SK-N-SH (cell line): ENCODE results near the gene GAP43. TPM values are rescaled to one million over a fixed set of nuclear protein-coding genes. Genes with fewer than 3 reads are reported as not detected.

ENCODE experiments used
- CTCF ChIA-PET: fragments of 300-600, 350-600 bp; formaldehyde crosslinking; extraction: SDS; loops from one replicate; lab custom pipeline; 2021; lab: Yijun Ruan, JAX
- POLR2A ChIA-PET: fragments of 350-600 bp; sonication (Branson Sonifier 250); formaldehyde crosslinking; extraction: SDS; loops from one replicate; lab custom pipeline; 2020; ENCODE audit warnings: antibody characterized with exemption, inconsistent platforms; lab: Yijun Ruan, JAX
- DNase-seq: peaks from one replicate; pipeline ENCODE4 v3.0.0; 2012
- H2AFZ ChIP-seq: fragments of 200-600 bp; sonication (generic); 2 replicates; pipeline ENCODE4 v1.8.1; 2016; ENCODE audit warnings: antibody characterized with exemption, mild to moderate bottlenecking, low read depth
- H3F3A ChIP-seq: fragments of 200-600 bp; sonication (generic); replicated peaks from 2 replicates; pipeline ENCODE3; 2016; ENCODE audit warnings: antibody characterized with exemption, mild to moderate bottlenecking; ENCODE audit not compliant: insufficient read depth
- H3K27ac ChIP-seq, 2 experiments: fragments of 200-500 bp in 1 of 2; fragments of 200-600 bp in 1 of 2; sonication (Bioruptor generic) in 1 of 2; sonication (generic), shearing (Covaris generic) in 1 of 2; 2 replicates each; pipeline versions ENCODE4 v1.5.1 to v1.6.1; 2014 to 2016; ENCODE audit warnings: low read depth in 2 of 2, inconsistent platforms in 1 of 2, low read length in 1 of 2, mild to moderate bottlenecking in 1 of 2, mixed read lengths in 1 of 2
- H3K27me3 ChIP-seq: fragments of 200-600 bp; sonication (generic), shearing (Covaris generic); 2 replicates; pipeline ENCODE4 v1.6.1; 2016; ENCODE audit warnings: mixed run types; ENCODE audit not compliant: insufficient read depth
- H3K36me3 ChIP-seq, 2 experiments: fragments of 200-500 bp in 1 of 2; fragments of 200-600 bp in 1 of 2; sonication (Bioruptor generic) in 1 of 2; sonication (generic) in 1 of 2; replicated peaks in 1 of 2; 2 replicates each; pipeline versions ENCODE3 to v1.5.1; 2014 to 2016; ENCODE audit warnings: low read length in 1 of 2, mild to moderate bottlenecking in 1 of 2; ENCODE audit not compliant: insufficient read depth in 2 of 2, control insufficient read depth in 1 of 2
- H3K4me1 ChIP-seq, 2 experiments: fragments of 200-500 bp in 1 of 2; fragments of 200-600 bp in 1 of 2; sonication (Bioruptor generic) in 1 of 2; sonication (generic), shearing (Covaris generic) in 1 of 2; 2 replicates each; pipeline versions ENCODE4 v1.5.1 to v1.6.1; 2014 to 2016; ENCODE audit warnings: low read depth in 1 of 2, low read length in 1 of 2, mixed run types in 1 of 2; ENCODE audit not compliant: insufficient read depth in 2 of 2, control insufficient read depth in 1 of 2
- H3K4me2 ChIP-seq: fragments of 200-600 bp; sonication (generic), shearing (Covaris generic); 2 replicates; pipeline ENCODE4 v1.6.1; 2017; ENCODE audit warnings: mixed run types
- H3K4me3 ChIP-seq, 2 experiments: fragments of 200-500 bp in 1 of 2; fragments of 200-600 bp in 1 of 2; sonication (Bioruptor generic) in 1 of 2; sonication (generic), shearing (Covaris generic) in 1 of 2; 2 replicates each; pipeline versions ENCODE4 v1.5.1 to v1.8.1; 2014 to 2016; ENCODE audit warnings: low read depth in 2 of 2, inconsistent platforms in 1 of 2, low read length in 1 of 2, mild to moderate bottlenecking in 1 of 2, mixed read lengths in 1 of 2, moderate library complexity in 1 of 2
- H3K79me2 ChIP-seq: fragments of 200-600 bp; sonication (generic); 2 replicates; pipeline ENCODE4 v1.8.1; 2017; ENCODE audit warnings: mild to moderate bottlenecking; ENCODE audit not compliant: insufficient read depth
- H3K9ac ChIP-seq: fragments of 200-600 bp; sonication (generic); 2 replicates; pipeline ENCODE4 v1.6.1; 2017; ENCODE audit warnings: mixed run types
- H3K9me2 ChIP-seq: fragments of 200-600 bp; sonication (generic); 2 replicates; pipeline ENCODE4 v1.6.1; 2017; ENCODE audit warnings: mixed run types
- H3K9me3 ChIP-seq: fragments of 200-600 bp; sonication (generic); 2 replicates; pipeline ENCODE4 v1.6.1; 2017; ENCODE audit warnings: mixed run types, mild to moderate bottlenecking, moderate library complexity
- H4K20me1 ChIP-seq: fragments of 200-600 bp; sonication (generic); 2 replicates; pipeline ENCODE4 v1.6.1; 2017; ENCODE audit warnings: mild to moderate bottlenecking, mixed run types; ENCODE audit not compliant: insufficient read depth
- CTCF ChIP-seq: fragments of 200-600 bp; sonication (generic); IDR thresholded peaks from 2 replicates; pipeline ENCODE4 v1.6.1; 2017; ENCODE audit warnings: antibody characterized with exemption, mild to moderate bottlenecking, moderate library complexity
- EZH2phosphoT487 ChIP-seq: fragments of 200-600 bp; sonication (generic); IDR thresholded peaks from 2 replicates; pipeline ENCODE4 v1.6.1; 2017; ENCODE audit warnings: low read depth, mixed run types, mild to moderate bottlenecking, antibody characterized with exemption, moderate library complexity, borderline replicate concordance
- FOSL2 ChIP-seq: IDR thresholded peaks from 2 replicates; pipeline ENCODE4 v1.4.0; 2012; ENCODE audit warnings: low read depth, mild to moderate bottlenecking, moderate library complexity, borderline replicate concordance
- FOXJ3 ChIP-seq: sonication (generic); formaldehyde crosslinking; IDR thresholded peaks from 2 replicates; pipeline ENCODE4 v1.5.1; 2020; ENCODE audit warnings: mild to moderate bottlenecking, missing genetic modification reagents
- FOXM1 ChIP-seq: IDR thresholded peaks from 2 replicates; pipeline ENCODE4 v1.4.0; 2012; ENCODE audit warnings: low read depth, mild to moderate bottlenecking
- GABPA ChIP-seq: IDR thresholded peaks from 2 replicates; pipeline ENCODE4 v1.4.0; 2012; ENCODE audit warnings: low read depth, mild to moderate bottlenecking
- GATA2 ChIP-seq: sonication (generic); formaldehyde crosslinking; IDR thresholded peaks from 2 replicates; pipeline ENCODE4 v1.5.0; 2020; ENCODE audit warnings: mild to moderate bottlenecking, missing genetic modification reagents
- JUND ChIP-seq: IDR thresholded peaks from 2 replicates; pipeline ENCODE4 v1.4.0; 2012
- MAX ChIP-seq: IDR thresholded peaks from 2 replicates; pipeline ENCODE4 v1.4.0; 2012; ENCODE audit warnings: low read depth
- NFIC ChIP-seq: IDR thresholded peaks from 2 replicates; pipeline ENCODE4 v1.4.0; 2012; ENCODE audit warnings: borderline replicate concordance
- NRF1 ChIP-seq: IDR thresholded peaks from 2 replicates; pipeline ENCODE4 v1.6.1; 2012; ENCODE audit warnings: low read depth, mild to moderate bottlenecking, low read length
- RAD21 ChIP-seq: IDR thresholded peaks from 2 replicates; pipeline ENCODE4 v1.6.1; 2012; ENCODE audit warnings: mild to moderate bottlenecking, low read length
- RFX5 ChIP-seq: IDR thresholded peaks from 2 replicates; pipeline ENCODE4 v1.6.1; 2012; ENCODE audit warnings: mild to moderate bottlenecking, improper control_type of control experiment, low read length
- RXRA ChIP-seq: IDR thresholded peaks from 2 replicates; pipeline ENCODE4 v1.4.0; 2012; ENCODE audit warnings: low read depth, mild to moderate bottlenecking, borderline replicate concordance
- SIN3A ChIP-seq: IDR thresholded peaks from 2 replicates; pipeline ENCODE4 v1.6.1; 2012; ENCODE audit warnings: low read depth, mild to moderate bottlenecking, low read length, moderate library complexity, borderline replicate concordance
- SMC3 ChIP-seq: IDR thresholded peaks from 2 replicates; pipeline ENCODE4 v1.6.1; 2012; ENCODE audit warnings: low read depth, low read length, improper control_type of control experiment
- TAF1 ChIP-seq: IDR thresholded peaks from 2 replicates; pipeline ENCODE4 v1.6.1; 2012; ENCODE audit warnings: low read depth, mild to moderate bottlenecking, low read length, moderate library complexity, borderline replicate concordance
- TCF12 ChIP-seq: IDR thresholded peaks from 2 replicates; pipeline ENCODE4 v1.4.0; 2012
- TEAD4 ChIP-seq: IDR thresholded peaks from 2 replicates; pipeline ENCODE4 v1.4.0; 2012; ENCODE audit warnings: mild to moderate bottlenecking, borderline replicate concordance; ENCODE audit not compliant: insufficient read depth
- USF2 ChIP-seq: fragments of 150-350 bp; IDR thresholded peaks from 2 replicates; pipeline ENCODE4 v1.6.1; 2017; ENCODE audit warnings: antibody characterized with exemption, low read length, low read depth, borderline replicate concordance
- WGBS: methylation state at CpG from one replicate; pipeline ENCODE4 v1.1.6; 2017; ENCODE audit warnings: low lambda C conversion rate; 5-methylcytosine and 5-hydroxymethylcytosine counted together
- polyA plus RNA-seq, 3 experiments: library from polyadenylated mRNA; depleted of rRNA; stranded (reverse); fragments of >200 nt; gene quantifications; 2 replicates each; pipeline ENCODE4 v1.2.3, GENCODE V29; 2012
- TF ChIP-seq, protein P1 (sequence below): IDR thresholded peaks from 2 replicates; pipeline ENCODE4 v1.6.1; 2012; ENCODE audit warnings: mild to moderate bottlenecking, low read depth, low read length, moderate library complexity
- TF ChIP-seq, protein P2 (sequence below): IDR thresholded peaks from 2 replicates; pipeline ENCODE4 v1.4.0; 2012; ENCODE audit warnings: low read depth, borderline replicate concordance

Gene GAP43
- polyA plus RNA-seq, 1 of the 3 experiments (the other 2 are of a cell fraction): 14.0 TPM

DNA sequence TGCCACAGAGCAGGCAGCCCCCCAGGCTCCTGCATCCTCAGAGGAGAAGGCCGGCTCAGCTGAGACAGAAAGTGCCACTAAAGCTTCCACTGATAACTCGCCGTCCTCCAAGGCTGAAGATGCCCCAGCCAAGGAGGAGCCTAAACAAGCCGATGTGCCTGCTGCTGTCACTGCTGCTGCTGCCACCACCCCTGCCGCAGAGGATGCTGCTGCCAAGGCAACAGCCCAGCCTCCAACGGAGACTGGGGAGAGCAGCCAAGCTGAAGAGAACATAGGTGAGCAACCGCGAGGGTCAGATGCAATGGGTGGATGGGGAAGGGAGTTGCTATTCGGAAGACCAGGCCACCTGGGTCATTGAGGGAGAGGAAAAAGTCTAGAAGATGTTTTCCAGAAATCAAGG lies 53.0 kb downstream of the GAP43 start:
- DNase-seq: no peak
- Histone ChIP-seq H3K27me3 (no peaks in the 10 kb centered on the region), H3K36me3 (no peaks in the 10 kb centered on the region), H3K79me2 (no peaks in the 10 kb centered on the region), H4K20me1 (no peaks in the 10 kb centered on the region), H3K9me2 (no peaks in the 10 kb centered on the region), H3F3A (no peaks in the 10 kb centered on the region), H3K4me3 (no peak overlapping the region), H3K4me1 (peaks cover 0 to 2% of the 10 kb centered on the region in 2 experiments; a peak in 2 of 4 replicates), H3K27ac (no peak overlapping the region), H3K9me3 (no peaks in the 10 kb centered on the region), H2AFZ (no peak overlapping the region), H3K9ac (no peak overlapping the region), H3K4me2 (no peak overlapping the region)
- ChIA-PET CTCF (interaction anchor here (0.8 to 1.3 kb wide), 3 partner anchors 10 to 17 kb away, joined by 3 to 6 read pairs (median 3); no protein-coding TSS in a partner anchor), POLR2A (no interaction called here)
- no peak for TF ChIP-seq RFX5
- no peak for TF ChIP-seq TAF1
- TF ChIP-seq NRF1: no peak
- no peak for TF ChIP-seq RXRA
- TF ChIP-seq, protein P1, sequence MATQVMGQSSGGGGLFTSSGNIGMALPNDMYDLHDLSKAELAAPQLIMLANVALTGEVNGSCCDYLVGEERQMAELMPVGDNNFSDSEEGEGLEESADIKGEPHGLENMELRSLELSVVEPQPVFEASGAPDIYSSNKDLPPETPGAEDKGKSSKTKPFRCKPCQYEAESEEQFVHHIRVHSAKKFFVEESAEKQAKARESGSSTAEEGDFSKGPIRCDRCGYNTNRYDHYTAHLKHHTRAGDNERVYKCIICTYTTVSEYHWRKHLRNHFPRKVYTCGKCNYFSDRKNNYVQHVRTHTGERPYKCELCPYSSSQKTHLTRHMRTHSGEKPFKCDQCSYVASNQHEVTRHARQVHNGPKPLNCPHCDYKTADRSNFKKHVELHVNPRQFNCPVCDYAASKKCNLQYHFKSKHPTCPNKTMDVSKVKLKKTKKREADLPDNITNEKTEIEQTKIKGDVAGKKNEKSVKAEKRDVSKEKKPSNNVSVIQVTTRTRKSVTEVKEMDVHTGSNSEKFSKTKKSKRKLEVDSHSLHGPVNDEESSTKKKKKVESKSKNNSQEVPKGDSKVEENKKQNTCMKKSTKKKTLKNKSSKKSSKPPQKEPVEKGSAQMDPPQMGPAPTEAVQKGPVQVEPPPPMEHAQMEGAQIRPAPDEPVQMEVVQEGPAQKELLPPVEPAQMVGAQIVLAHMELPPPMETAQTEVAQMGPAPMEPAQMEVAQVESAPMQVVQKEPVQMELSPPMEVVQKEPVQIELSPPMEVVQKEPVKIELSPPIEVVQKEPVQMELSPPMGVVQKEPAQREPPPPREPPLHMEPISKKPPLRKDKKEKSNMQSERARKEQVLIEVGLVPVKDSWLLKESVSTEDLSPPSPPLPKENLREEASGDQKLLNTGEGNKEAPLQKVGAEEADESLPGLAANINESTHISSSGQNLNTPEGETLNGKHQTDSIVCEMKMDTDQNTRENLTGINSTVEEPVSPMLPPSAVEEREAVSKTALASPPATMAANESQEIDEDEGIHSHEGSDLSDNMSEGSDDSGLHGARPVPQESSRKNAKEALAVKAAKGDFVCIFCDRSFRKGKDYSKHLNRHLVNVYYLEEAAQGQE: no peak
- no peak for TF ChIP-seq MAX
- no peak for TF ChIP-seq GABPA
- no peak for TF ChIP-seq EZH2phosphoT487
- no peak for TF ChIP-seq SMC3
- TF ChIP-seq JUND: no peak
- no peak for TF ChIP-seq TCF12
- TF ChIP-seq NFIC: no peak
- no peak for TF ChIP-seq GATA2
- 84% methylated on average over 6 of the region's 9 CpGs for WGBS

DNA sequence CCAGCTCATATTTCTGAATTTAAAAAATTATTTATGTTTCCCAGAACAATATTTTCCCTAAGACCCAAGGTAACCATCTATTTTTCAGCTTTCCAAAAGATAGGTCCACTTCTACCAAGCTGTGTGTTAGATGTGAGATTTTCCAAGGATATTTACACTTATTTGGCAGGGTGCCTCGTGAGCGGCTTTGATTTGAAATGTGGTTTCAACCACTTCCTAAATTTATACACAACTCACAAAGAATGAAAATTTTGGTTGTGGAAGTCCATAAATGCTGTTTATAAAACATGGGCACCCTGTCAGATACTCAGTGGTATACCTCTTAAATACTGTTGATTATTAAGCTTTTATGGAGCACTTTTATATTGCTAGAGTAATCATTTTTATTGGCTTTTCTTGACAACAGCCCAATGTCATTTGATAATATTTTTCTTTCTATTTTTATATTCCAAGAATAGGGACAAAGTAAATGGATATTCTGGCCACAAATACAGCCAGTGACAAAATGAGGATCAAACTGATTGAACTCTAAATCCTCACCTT lies 57.6 kb downstream of the GAP43 start:
- Histone ChIP-seq H3K27ac (no peak overlapping the region), H2AFZ (no peak overlapping the region), H4K20me1 (no peaks in the 10 kb centered on the region), H3K79me2 (no peaks in the 10 kb centered on the region), H3K9me2 (no peaks in the 10 kb centered on the region), H3K27me3 (no peaks in the 10 kb centered on the region), H3K4me1 (peaks cover 0 to 2% of the 10 kb centered on the region in 2 experiments; a peak in 1 of 4 replicates), H3K9ac (no peak overlapping the region), H3F3A (no peaks in the 10 kb centered on the region), H3K9me3 (no peaks in the 10 kb centered on the region), H3K4me2 (no peak overlapping the region), H3K4me3 (no peak overlapping the region), H3K36me3 (no peaks in the 10 kb centered on the region)
- WGBS: 76% methylated on average over 2 of the region's 2 CpGs
- DNase-seq: no peak
- ChIA-PET POLR2A (no interaction called here), CTCF (interaction anchor here (1.3 to 1.7 kb wide), 4 partner anchors 11 to 464 kb away, joined by 4 to 5 read pairs (median 4); no protein-coding TSS in a partner anchor)
- TF ChIP-seq CTCF (no peak), TEAD4 (no peak), RXRA (no peak), SIN3A (no peak), FOXM1 (no peak), FOSL2 (no peak), FOXJ3 (CRISPR knock-in tag) (no peak), RAD21 (no peak), USF2 (no peak)
- TF ChIP-seq, protein P2, sequence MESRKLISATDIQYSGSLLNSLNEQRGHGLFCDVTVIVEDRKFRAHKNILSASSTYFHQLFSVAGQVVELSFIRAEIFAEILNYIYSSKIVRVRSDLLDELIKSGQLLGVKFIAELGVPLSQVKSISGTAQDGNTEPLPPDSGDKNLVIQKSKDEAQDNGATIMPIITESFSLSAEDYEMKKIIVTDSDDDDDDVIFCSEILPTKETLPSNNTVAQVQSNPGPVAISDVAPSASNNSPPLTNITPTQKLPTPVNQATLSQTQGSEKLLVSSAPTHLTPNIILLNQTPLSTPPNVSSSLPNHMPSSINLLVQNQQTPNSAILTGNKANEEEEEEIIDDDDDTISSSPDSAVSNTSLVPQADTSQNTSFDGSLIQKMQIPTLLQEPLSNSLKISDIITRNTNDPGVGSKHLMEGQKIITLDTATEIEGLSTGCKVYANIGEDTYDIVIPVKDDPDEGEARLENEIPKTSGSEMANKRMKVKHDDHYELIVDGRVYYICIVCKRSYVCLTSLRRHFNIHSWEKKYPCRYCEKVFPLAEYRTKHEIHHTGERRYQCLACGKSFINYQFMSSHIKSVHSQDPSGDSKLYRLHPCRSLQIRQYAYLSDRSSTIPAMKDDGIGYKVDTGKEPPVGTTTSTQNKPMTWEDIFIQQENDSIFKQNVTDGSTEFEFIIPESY: no peak
